Measurements from ENCODE around the gene SYDE2. TPM values are rescaled to one million over a fixed set of nuclear protein-coding genes. Genes with fewer than 3 reads are reported as not detected.
A peak's percentile ranks its signal among the peaks of the same experiment; 100 is the strongest.

Gene SYDE2
- total and polyA plus RNA-seq, 9 of the 15 experiments (the other 6 are each of a cell fraction or from before 2014, with no cell fraction given): 0.39 to 8.7 (median 4.5) TPM

DNA sequence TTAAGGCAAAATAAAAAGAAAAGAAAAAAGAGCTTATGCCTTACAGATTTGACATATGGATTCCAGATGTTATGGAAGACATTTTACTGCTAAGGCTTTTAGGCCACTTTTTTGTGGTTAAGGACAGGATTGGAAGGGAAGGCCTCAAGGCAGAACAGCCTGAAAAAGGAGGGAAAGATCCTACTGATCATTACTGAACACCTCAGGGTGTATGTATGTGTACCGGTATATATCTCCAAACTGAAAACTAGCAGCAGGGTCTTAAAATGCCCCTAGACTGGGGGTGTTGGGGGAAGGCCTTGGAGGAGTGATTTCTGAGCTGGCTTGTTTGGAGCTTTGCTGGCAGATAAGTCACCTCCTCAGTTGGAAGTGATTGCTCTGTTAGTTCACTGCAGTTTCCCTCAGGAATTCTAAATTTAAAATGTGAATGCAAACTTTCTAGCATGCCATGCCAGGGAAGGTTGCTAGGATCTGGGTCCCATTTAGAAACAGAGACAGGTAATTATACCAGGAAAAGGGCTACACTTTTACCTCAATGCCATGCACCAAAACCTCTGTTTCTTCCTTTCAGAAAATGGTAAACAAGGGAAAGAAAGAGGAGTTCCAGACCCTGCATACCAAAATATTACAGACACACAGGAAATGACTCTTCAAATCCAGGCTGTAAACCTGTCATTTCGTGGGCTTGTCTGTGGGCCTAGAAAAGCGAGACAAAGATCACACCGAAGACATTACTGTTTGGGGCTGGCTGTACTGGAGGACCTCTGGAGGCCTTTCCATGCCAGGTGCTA lies 43.6 kb upstream of the SYDE2 start (continued):
- TF ChIP-seq ZNF134 (CRISPR knock-in tag; conservative IDR thresholded peaks at IDR 0.05) (no peak), TSC22D4 (tag; IDR thresholded peaks at IDR 0.05) (no peak), ZBTB11 (CRISPR knock-in tag; IDR thresholded peaks at IDR 0.05) (no peak), NR2C1 (IDR thresholded peaks at IDR 0.05) (no peak), NR2C1 (tag; IDR thresholded peaks at IDR 0.05) (peak; percentile 8; the same call in 1 of the 2 replicates), HDAC8 (tag; IDR thresholded peaks at IDR 0.05) (0 out of 2 replicates have a peak, but pooled peaks have one; percentile 53), SMAD2 (IDR thresholded peaks at IDR 0.05; ENCODE audit: low read depth, low read length) (no peak), RBBP5 (IDR thresholded peaks at IDR 0.05; ENCODE audit: borderline replicate concordance, insufficient read depth, low read length, poor library complexity, severe bottlenecking) (peak; percentile 61), DLX4 (CRISPR knock-in tag; IDR thresholded peaks at IDR 0.05) (no peak), MIER1 (IDR thresholded peaks at IDR 0.05; ENCODE audit: low read depth) (no peak), CHD7 (IDR thresholded peaks at IDR 0.05; ENCODE audit: low read depth, low read length) (no peak)
